Body of pancreas (tissue), 4 donors: ENCODE measurements around the gene KCNQ5. TPM values are rescaled to one million over a fixed set of nuclear protein-coding genes. Genes with fewer than 3 reads are reported as not detected.

Experiments used
- ATAC-seq: fragments of 150-250 bp; one replicate; pipeline ENCODE4 v1.9.1; 2016
- DNase-seq, 4 donors: peaks; one replicate each; pipeline ENCODE4 v3.0.0-alpha.2; 2019
- H3K27ac ChIP-seq, 4 donors: fragments of 200-600 bp; sonication (generic); 1 replicate in 3 of 4; 2 replicates in 1 of 4; pipeline versions ENCODE4 v1.5.1 to v1.6.1; 2016 to 2019; ENCODE audit warnings: mild to moderate bottlenecking in 1 of 4, mixed read lengths in 1 of 4, moderate library complexity in 1 of 4
- H3K27me3 ChIP-seq, 2 donors: fragments of 200-600 bp; sonication (generic); one replicate each; pipeline ENCODE4 v1.6.0; 2016; ENCODE audit warnings: mild to moderate bottlenecking in 1 of 2
- H3K36me3 ChIP-seq, 2 donors: fragments of 200-600 bp; sonication (generic); replicated peaks in 1 of 2; 2 replicates each; pipeline ENCODE4 v1.5.1; 2016; ENCODE audit warnings: low read depth in 2 of 2; ENCODE audit not compliant: insufficient read depth in 1 of 2
- H3K4me1 ChIP-seq: fragments of 200-600 bp; sonication (generic); one replicate; pipeline ENCODE4 v1.6.0; 2016
- H3K4me3 ChIP-seq, 2 donors: fragments of 200-600 bp; sonication (generic); 1 replicate in 1 of 2; 2 replicates in 1 of 2; pipeline ENCODE4 v1.5.1; 2016 to 2019
- H3K9me3 ChIP-seq, 3 donors: fragments of 200-600 bp; sonication (generic); 1 replicate in 2 of 3; 2 replicates in 1 of 3; pipeline ENCODE4 v1.5.1; 2016
- CTCF ChIP-seq, 7 experiments: fragments of 450-650 bp in 4 of 7; fragments of 200-600 bp in 3 of 7; sonication (generic) in 3 of 7; IDR thresholded peaks; one replicate each; pipeline ENCODE4 v1.5.1; 2016 to 2019; ENCODE audit warnings: antibody characterized with exemption in 7 of 7
- POLR2A ChIP-seq, 3 donors: fragments of 450-650 bp; IDR thresholded peaks; one replicate each; pipeline ENCODE4 v1.6.1; 2016; ENCODE audit warnings: antibody characterized with exemption in 3 of 3, mild to moderate bottlenecking in 2 of 3
- WGBS, 2 donors: methylation state at CpG; one replicate each; pipeline ENCODE4 v1.1.5; 2017; 5-methylcytosine and 5-hydroxymethylcytosine counted together
- intact Hi-C: fragments of 100-400 bp; cut with DNase I; formaldehyde crosslinking; loops from one replicate; pipeline ENCODE4 v1.15.1; 2023
- total RNA-seq, 2 donors: library from RNA; depleted of rRNA; stranded (reverse); fragments of >200 nt; gene quantifications; one replicate each; pipeline ENCODE4 v1.1.0, GENCODE V29; 2016

The KCNQ5 gene
- total RNA-seq, 2 donors from 2014 or later = 1.0 to 1.6 TPM

GRCh38 chr6:73049971-73050594, 428.2 kb downstream of the KCNQ5 start:
- H3K4me1 ChIP-seq = no peaks in the 10 kb centered on the region
- DNase-seq (no peak), ATAC-seq (no peak)
- H3K27me3 ChIP-seq = no peaks in the 10 kb centered on the region
- intact Hi-C loops = no loop called here
- WGBS, 2 donors = 86 to 89% methylated on average over 1 of the region's 1 CpG
- TF ChIP-seq POLR2A (IDR thresholded peaks at IDR 0.05) (no peak), CTCF (IDR thresholded peaks at IDR 0.05) (no peak)
- H3K36me3 ChIP-seq = no peaks in the 10 kb centered on the region
- no peak overlapping the region for H3K4me3 ChIP-seq
- no peak overlapping the region for H3K27ac ChIP-seq
- no peaks in the 10 kb centered on the region for H3K9me3 ChIP-seq

GRCh38 chr6:73050706-73051105, 428.8 kb downstream of the KCNQ5 start:
- Histone ChIP-seq H3K9me3 (no peaks in the 10 kb centered on the region), H3K36me3 (no peaks in the 10 kb centered on the region), H3K27me3 (no peaks in the 10 kb centered on the region), H3K4me1 (no peaks in the 10 kb centered on the region), H3K4me3 (no peak overlapping the region), H3K27ac (no peak overlapping the region)
- 73 to 77% methylated on average over 1 of the region's 1 CpG for WGBS, 2 donors
- no peak for ATAC-seq
- no peak for DNase-seq
- intact Hi-C loops = no loop called here
- TF ChIP-seq CTCF (IDR thresholded peaks at IDR 0.05) = no peak
- no peak for TF ChIP-seq POLR2A (IDR thresholded peaks at IDR 0.05)

- WGBS, 2 donors = 84 to 93% methylated on average over 4 to 5 of the region's 5 CpGs
- intact Hi-C loops = no loop called here
- Histone ChIP-seq H3K9me3 (no peaks in the 10 kb centered on the region), H3K27ac (no peak overlapping the region), H3K4me3 (no peak overlapping the region), H3K27me3 (no peaks in the 10 kb centered on the region), H3K4me1 (no peaks in the 10 kb centered on the region), H3K36me3 (no peaks in the 10 kb centered on the region)
- DNase-seq = no peak
- no peak for ATAC-seq
- TF ChIP-seq POLR2A (IDR thresholded peaks at IDR 0.05) = no peak
- TF ChIP-seq CTCF (IDR thresholded peaks at IDR 0.05) = no peak
Observed at GRCh38 chr6:73051147-73051546, 429.3 kb downstream of the KCNQ5 start.

- no peaks in the 10 kb centered on the region for H3K4me1 ChIP-seq
- DNase-seq = no peak
- H3K27ac ChIP-seq = no peak overlapping the region
- H3K4me3 ChIP-seq = no peak overlapping the region
- H3K36me3 ChIP-seq = no peaks in the 10 kb centered on the region
- 74 to 76% methylated on average over 11 of the region's 11 CpGs for WGBS, 2 donors
- no peaks in the 10 kb centered on the region for H3K9me3 ChIP-seq
- intact Hi-C loops = no loop called here
- ATAC-seq = no peak
- no peaks in the 10 kb centered on the region for H3K27me3 ChIP-seq
- TF ChIP-seq CTCF (IDR thresholded peaks at IDR 0.05) (no peak), POLR2A (IDR thresholded peaks at IDR 0.05) (no peak)
Observed at GRCh38 chr6:73054958-73055357, 433.1 kb downstream of the KCNQ5 start.

GRCh38 chr6:73058736-73059135, 436.9 kb downstream of the KCNQ5 start:
- Histone ChIP-seq H3K9me3 (no peaks in the 10 kb centered on the region), H3K4me1 (no peaks in the 10 kb centered on the region), H3K27me3 (no peaks in the 10 kb centered on the region), H3K36me3 (no peaks in the 10 kb centered on the region), H3K27ac (no peak overlapping the region), H3K4me3 (no peak overlapping the region)
- TF ChIP-seq POLR2A (IDR thresholded peaks at IDR 0.05) (no peak), CTCF (IDR thresholded peaks at IDR 0.05) (no peak)
- DNase-seq (no peak), ATAC-seq (no peak)
- 60 to 62% methylated on average over 3 of the region's 3 CpGs for WGBS, 2 donors
- intact Hi-C loops = no loop called here
